Liver (tissue), 9 donors: ENCODE measurements around the gene HEXIM2. TPM values are rescaled to one million over a fixed set of nuclear protein-coding genes. Genes with fewer than 3 reads are reported as not detected.

Experiments
- DNase-seq: peaks from one replicate; pipeline ENCODE4 v3.0.0-alpha.2; 2017; ENCODE audit warnings: low spot score
- H3K27ac ChIP-seq, 2 donors: one replicate each; pipeline ENCODE4 v1.7.0; 2013; ENCODE audit warnings: inconsistent platforms in 2 of 2, low read length in 2 of 2, control low read depth in 1 of 2, low read depth in 1 of 2, mild to moderate bottlenecking in 1 of 2
- H3K27me3 ChIP-seq, 4 donors: one replicate each; pipeline versions ENCODE4 v1.6.1 to v1.7.0; 2013; ENCODE audit warnings: low read length in 3 of 4, inconsistent platforms in 1 of 4, mild to moderate bottlenecking in 1 of 4, moderate library complexity in 1 of 4; ENCODE audit not compliant: control insufficient read depth in 4 of 4, insufficient read depth in 4 of 4
- H3K36me3 ChIP-seq, 4 donors: one replicate each; pipeline versions ENCODE4 v1.6.1 to v1.7.0; 2013; ENCODE audit warnings: low read length in 3 of 4, mild to moderate bottlenecking in 3 of 4, low read depth in 1 of 4, moderate library complexity in 1 of 4; ENCODE audit not compliant: control insufficient read depth in 4 of 4, insufficient read depth in 3 of 4
- H3K4me1 ChIP-seq, 4 donors: one replicate each; pipeline versions ENCODE4 v1.6.1 to v1.7.0; 2013; ENCODE audit warnings: low read length in 3 of 4, mild to moderate bottlenecking in 3 of 4, moderate library complexity in 1 of 4; ENCODE audit not compliant: control insufficient read depth in 4 of 4, insufficient read depth in 4 of 4
- H3K4me3 ChIP-seq, 3 donors: one replicate each; pipeline versions ENCODE4 v1.6.1 to v1.7.0; 2013; ENCODE audit warnings: low read length in 3 of 3, control low read depth in 1 of 3, low read depth in 1 of 3, mild to moderate bottlenecking in 1 of 3
- H3K9ac ChIP-seq, 2 donors: one replicate each; pipeline ENCODE4 v1.7.0; 2013; ENCODE audit warnings: low read length in 2 of 2, mild to moderate bottlenecking in 2 of 2, moderate library complexity in 2 of 2, control low read depth in 1 of 2, low read depth in 1 of 2
- H3K9me3 ChIP-seq, 4 donors: one replicate each; pipeline versions ENCODE4 v1.6.1 to v1.7.0; 2013; ENCODE audit warnings: low read length in 3 of 4; ENCODE audit not compliant: control insufficient read depth in 4 of 4
- ATF3 ChIP-seq: IDR thresholded peaks from 2 replicates; pipeline ENCODE4 v1.6.1; 2016; ENCODE audit warnings: antibody characterized with exemption
- CTCF ChIP-seq: fragments of 150-350 bp; IDR thresholded peaks from 2 replicates; pipeline ENCODE4 v1.5.1; 2017; ENCODE audit warnings: improper control_type of control experiment, low read depth, low read length; ENCODE audit not compliant: missing input control
- EGR1 ChIP-seq, 2 donors: IDR thresholded peaks; 2 replicates each; pipeline ENCODE4 v1.6.1; 2016 to 2018; ENCODE audit warnings: antibody characterized with exemption in 2 of 2, low read depth in 2 of 2
- FOXA1 ChIP-seq: IDR thresholded peaks from 2 replicates; pipeline ENCODE4 v1.6.1; 2016; ENCODE audit warnings: antibody characterized with exemption
- FOXA2 ChIP-seq: IDR thresholded peaks from 2 replicates; pipeline ENCODE4 v1.6.1; 2016; ENCODE audit warnings: antibody characterized with exemption
- HNF4A ChIP-seq, 2 donors: conservative IDR thresholded peaks; 2 replicates each; pipeline ENCODE4 v1.6.1; 2016; ENCODE audit warnings: antibody characterized with exemption in 2 of 2, mild to moderate bottlenecking in 2 of 2
- HNF4G ChIP-seq: IDR thresholded peaks from 2 replicates; pipeline ENCODE4 v1.6.1; 2016; ENCODE audit warnings: antibody characterized with exemption
- JUND ChIP-seq, 2 donors: IDR thresholded peaks; 2 replicates each; pipeline ENCODE4 v1.6.1; 2016; ENCODE audit warnings: antibody characterized with exemption in 2 of 2
- MAX ChIP-seq: IDR thresholded peaks from 2 replicates; pipeline ENCODE4 v1.6.1; 2016; ENCODE audit warnings: antibody characterized with exemption
- NR2F2 ChIP-seq: IDR thresholded peaks from 2 replicates; pipeline ENCODE4 v1.6.1; 2016; ENCODE audit warnings: antibody characterized with exemption
- RAD21 ChIP-seq, 2 donors: IDR thresholded peaks; 2 replicates each; pipeline ENCODE4 v1.6.1; 2016; ENCODE audit warnings: antibody characterized with exemption in 2 of 2, mild to moderate bottlenecking in 2 of 2
- REST ChIP-seq: IDR thresholded peaks from 2 replicates; pipeline ENCODE4 v1.6.1; 2016; ENCODE audit warnings: antibody characterized with exemption, mild to moderate bottlenecking
- RXRA ChIP-seq, 2 donors: IDR thresholded peaks; 2 replicates each; pipeline ENCODE4 v1.6.1; 2017 to 2018; ENCODE audit warnings: antibody characterized with exemption in 2 of 2, mild to moderate bottlenecking in 1 of 2
- TAF1 ChIP-seq: conservative IDR thresholded peaks from 2 replicates; pipeline ENCODE4 v1.6.1; 2016; ENCODE audit warnings: antibody characterized with exemption, mild to moderate bottlenecking
- YY1 ChIP-seq: IDR thresholded peaks from 2 replicates; pipeline ENCODE4 v1.6.1; 2016; ENCODE audit warnings: antibody characterized with exemption, mild to moderate bottlenecking
- ZBTB33 ChIP-seq: IDR thresholded peaks from 2 replicates; pipeline ENCODE4 v1.6.1; 2016; ENCODE audit warnings: antibody characterized with exemption
- WGBS: extraction: QIAGEN DNeasy Blood & Tissue Kit; methylation state at CpG from one replicate; pipeline ENCODE4 v1.1.7; 2013; 5-methylcytosine and 5-hydroxymethylcytosine counted together
- polyA plus RNA-seq, 2 donors: library from polyadenylated mRNA; stranded (reverse) in 1 of 2; unstranded in 1 of 2; fragments of 200-250 nt in 1 of 2; fragments of >200 nt in 1 of 2; fragmentation: Nextera tagmentation in 1 of 2; extraction: Ambion mirVana in 1 of 2; gene quantifications; one replicate each; pipeline versions ENCODE4 v1.2.1 to v1.2.3, GENCODE V29; 2013 to 2015
- total RNA-seq, 2 donors: library from RNA; depleted of rRNA; stranded (reverse); fragments of >200 nt; gene quantifications; one replicate each; pipeline ENCODE4 v1.2.3, GENCODE V29; 2014
- donor health status: healthy.
- donor health status: healthy.
- donor health status: healthy.
- donor health status: healthy.
- donor health status: healthy.

Gene HEXIM2
- total and polyA plus RNA-seq, 4 donors = 3.5 to 10.7 (median 5.5) TPM

GRCh38 chr17:45175759-45176115 is 14.1 kb downstream of the HEXIM2 start:
- Histone ChIP-seq H3K4me3 (no peak overlapping the region), H3K9me3 (no peaks in the 10 kb centered on the region), H3K27ac (no peak overlapping the region), H3K9ac (no peak overlapping the region), H3K4me1 (peaks cover 7 to 25% (median 19%) of the 10 kb centered on the region in 4 donors), H3K27me3 (no peaks in the 10 kb centered on the region), H3K36me3 (no peaks in the 10 kb centered on the region)
- 88% methylated on average over 3 of the region's 3 CpGs for WGBS
- TF ChIP-seq MAX = no peak
- no peak for TF ChIP-seq ATF3
- TF ChIP-seq JUND (IDR thresholded peaks at IDR 0.05) = no peak
- TF ChIP-seq EGR1 (IDR thresholded peaks at IDR 0.05; ENCODE audit: low read depth in 2 of 2) = no peak
- TF ChIP-seq HNF4G = no peak
- no peak for TF ChIP-seq RXRA (IDR thresholded peaks at IDR 0.05)
- TF ChIP-seq YY1 = no peak
- TF ChIP-seq TAF1 = no peak
- no peak for TF ChIP-seq REST
- TF ChIP-seq FOXA2 = no peak
- TF ChIP-seq ZBTB33 = no peak
- TF ChIP-seq CTCF = no peak
- no peak for DNase-seq

- no peak overlapping the region for H3K9ac ChIP-seq
- no peaks in the 10 kb centered on the region for H3K36me3 ChIP-seq
- no peaks in the 10 kb centered on the region for H3K9me3 ChIP-seq
- no peak overlapping the region for H3K4me3 ChIP-seq
- no peak overlapping the region for H3K27ac ChIP-seq
- WGBS = 91% methylated on average over 7 of the region's 7 CpGs
- H3K4me1 ChIP-seq = peaks cover 0 to 8% (median 5%) of the 10 kb centered on the region in 4 donors
- H3K27me3 ChIP-seq = no peaks in the 10 kb centered on the region
- no peak for DNase-seq
- no peak for TF ChIP-seq RAD21 (IDR thresholded peaks at IDR 0.05)
- no peak for TF ChIP-seq RXRA (IDR thresholded peaks at IDR 0.05)
- no peak for TF ChIP-seq ZBTB33
- no peak for TF ChIP-seq HNF4A (conservative IDR thresholded peaks at IDR 0.05)
- TF ChIP-seq EGR1 (IDR thresholded peaks at IDR 0.05; ENCODE audit: low read depth in 2 of 2) = no peak
- TF ChIP-seq TAF1 = no peak
- TF ChIP-seq MAX = no peak
- no peak for TF ChIP-seq FOXA1
- no peak for TF ChIP-seq CTCF
- no peak for TF ChIP-seq HNF4G
- no peak for TF ChIP-seq NR2F2
- no peak for TF ChIP-seq FOXA2
- no peak for TF ChIP-seq ATF3
Measured at GRCh38 chr17:45177563-45177962, 15.9 kb downstream of the HEXIM2 start.
